Astrocyte (in vitro differentiated cells and primary cell): ENCODE results near the gene PLD2.

Experiments
- EZH2 ChIP-seq: IDR thresholded peaks from 2 replicates; pipeline ENCODE4 v1.6.1; 2012; ENCODE audit warnings: mild to moderate bottlenecking, low read length, inconsistent platforms; ENCODE audit not compliant: insufficient read depth
- TF ChIP-seq, protein P1 (sequence below): IDR thresholded peaks from 2 replicates; pipeline ENCODE4 v1.5.1; 2011; ENCODE audit warnings: low read depth, mild to moderate bottlenecking, inconsistent platforms, low read length, moderate library complexity; ENCODE audit not compliant: insufficient read depth

DNA sequence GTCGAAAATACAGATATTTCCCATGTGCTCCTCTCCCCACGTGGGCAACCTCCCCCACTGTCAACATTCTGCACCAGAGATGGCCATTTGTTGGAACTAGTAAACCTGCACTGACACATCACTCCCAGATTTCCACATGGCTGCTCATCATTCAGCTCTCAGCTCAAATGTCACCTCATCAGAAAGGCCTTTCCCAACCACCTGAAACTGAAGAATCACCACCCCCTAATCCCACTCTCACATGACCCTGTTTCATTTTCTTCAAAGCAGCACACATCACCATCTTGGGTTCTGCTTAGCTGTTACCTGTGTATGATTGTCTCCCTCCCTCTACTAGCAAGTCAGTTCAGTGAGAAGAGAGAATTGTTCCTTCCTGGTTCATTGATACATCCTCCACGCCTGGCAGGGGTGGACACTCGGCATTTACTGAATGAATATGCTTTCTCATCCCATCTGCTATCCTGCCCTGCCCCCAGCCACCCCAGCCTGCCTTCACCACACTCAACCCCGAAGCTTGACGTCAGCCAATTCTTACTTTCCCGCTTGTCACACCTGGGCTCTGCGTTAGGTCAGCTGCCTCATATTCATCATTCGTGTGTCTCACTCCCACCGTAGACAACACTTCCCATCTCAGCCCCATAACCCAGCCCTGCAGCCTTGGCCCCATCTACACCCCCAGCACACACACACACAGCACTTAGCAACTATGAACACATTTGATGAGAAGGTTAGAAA is 6.3 kb upstream of the PLD2 start:
- TF ChIP-seq, protein P1, sequence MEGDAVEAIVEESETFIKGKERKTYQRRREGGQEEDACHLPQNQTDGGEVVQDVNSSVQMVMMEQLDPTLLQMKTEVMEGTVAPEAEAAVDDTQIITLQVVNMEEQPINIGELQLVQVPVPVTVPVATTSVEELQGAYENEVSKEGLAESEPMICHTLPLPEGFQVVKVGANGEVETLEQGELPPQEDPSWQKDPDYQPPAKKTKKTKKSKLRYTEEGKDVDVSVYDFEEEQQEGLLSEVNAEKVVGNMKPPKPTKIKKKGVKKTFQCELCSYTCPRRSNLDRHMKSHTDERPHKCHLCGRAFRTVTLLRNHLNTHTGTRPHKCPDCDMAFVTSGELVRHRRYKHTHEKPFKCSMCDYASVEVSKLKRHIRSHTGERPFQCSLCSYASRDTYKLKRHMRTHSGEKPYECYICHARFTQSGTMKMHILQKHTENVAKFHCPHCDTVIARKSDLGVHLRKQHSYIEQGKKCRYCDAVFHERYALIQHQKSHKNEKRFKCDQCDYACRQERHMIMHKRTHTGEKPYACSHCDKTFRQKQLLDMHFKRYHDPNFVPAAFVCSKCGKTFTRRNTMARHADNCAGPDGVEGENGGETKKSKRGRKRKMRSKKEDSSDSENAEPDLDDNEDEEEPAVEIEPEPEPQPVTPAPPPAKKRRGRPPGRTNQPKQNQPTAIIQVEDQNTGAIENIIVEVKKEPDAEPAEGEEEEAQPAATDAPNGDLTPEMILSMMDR, result no peak
- TF ChIP-seq EZH2, result no peak
